ENCODE data around the gene WFDC10B.

DNA sequence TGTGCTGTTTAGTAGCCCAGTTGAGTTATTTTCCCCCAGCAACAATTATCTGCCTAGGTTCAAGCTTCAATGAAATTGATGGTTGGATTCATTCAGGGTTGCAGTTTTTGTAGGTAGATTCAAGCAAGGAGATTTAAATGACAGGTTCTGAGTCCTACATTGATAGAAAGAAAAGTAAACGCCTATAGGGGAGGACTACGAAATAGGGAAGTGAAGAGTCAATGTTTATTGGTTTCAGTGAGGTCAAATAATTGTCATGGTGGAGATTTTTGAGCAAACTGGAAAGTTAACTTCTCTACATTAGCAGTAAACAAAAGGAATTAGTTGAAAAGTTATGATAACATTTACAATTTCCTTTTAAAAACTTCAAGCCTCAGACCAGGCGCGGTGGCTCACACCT lies 3.7 kb downstream of the WFDC10B start:
- TF ChIP-seq, protein P1, sequence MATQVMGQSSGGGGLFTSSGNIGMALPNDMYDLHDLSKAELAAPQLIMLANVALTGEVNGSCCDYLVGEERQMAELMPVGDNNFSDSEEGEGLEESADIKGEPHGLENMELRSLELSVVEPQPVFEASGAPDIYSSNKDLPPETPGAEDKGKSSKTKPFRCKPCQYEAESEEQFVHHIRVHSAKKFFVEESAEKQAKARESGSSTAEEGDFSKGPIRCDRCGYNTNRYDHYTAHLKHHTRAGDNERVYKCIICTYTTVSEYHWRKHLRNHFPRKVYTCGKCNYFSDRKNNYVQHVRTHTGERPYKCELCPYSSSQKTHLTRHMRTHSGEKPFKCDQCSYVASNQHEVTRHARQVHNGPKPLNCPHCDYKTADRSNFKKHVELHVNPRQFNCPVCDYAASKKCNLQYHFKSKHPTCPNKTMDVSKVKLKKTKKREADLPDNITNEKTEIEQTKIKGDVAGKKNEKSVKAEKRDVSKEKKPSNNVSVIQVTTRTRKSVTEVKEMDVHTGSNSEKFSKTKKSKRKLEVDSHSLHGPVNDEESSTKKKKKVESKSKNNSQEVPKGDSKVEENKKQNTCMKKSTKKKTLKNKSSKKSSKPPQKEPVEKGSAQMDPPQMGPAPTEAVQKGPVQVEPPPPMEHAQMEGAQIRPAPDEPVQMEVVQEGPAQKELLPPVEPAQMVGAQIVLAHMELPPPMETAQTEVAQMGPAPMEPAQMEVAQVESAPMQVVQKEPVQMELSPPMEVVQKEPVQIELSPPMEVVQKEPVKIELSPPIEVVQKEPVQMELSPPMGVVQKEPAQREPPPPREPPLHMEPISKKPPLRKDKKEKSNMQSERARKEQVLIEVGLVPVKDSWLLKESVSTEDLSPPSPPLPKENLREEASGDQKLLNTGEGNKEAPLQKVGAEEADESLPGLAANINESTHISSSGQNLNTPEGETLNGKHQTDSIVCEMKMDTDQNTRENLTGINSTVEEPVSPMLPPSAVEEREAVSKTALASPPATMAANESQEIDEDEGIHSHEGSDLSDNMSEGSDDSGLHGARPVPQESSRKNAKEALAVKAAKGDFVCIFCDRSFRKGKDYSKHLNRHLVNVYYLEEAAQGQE (IDR thresholded peaks at IDR 0.05; ENCODE audit: insufficient read depth in 1 of 2, low read depth in 2 of 2, low read length in 2 of 2), result no peak
- no peak for TF ChIP-seq TAF1 (IDR thresholded peaks at IDR 0.05; ENCODE audit: borderline replicate concordance, insufficient read depth, low read length)
